ENCODE results near the gene MEGF8.

The MEGF8 gene

DNA sequence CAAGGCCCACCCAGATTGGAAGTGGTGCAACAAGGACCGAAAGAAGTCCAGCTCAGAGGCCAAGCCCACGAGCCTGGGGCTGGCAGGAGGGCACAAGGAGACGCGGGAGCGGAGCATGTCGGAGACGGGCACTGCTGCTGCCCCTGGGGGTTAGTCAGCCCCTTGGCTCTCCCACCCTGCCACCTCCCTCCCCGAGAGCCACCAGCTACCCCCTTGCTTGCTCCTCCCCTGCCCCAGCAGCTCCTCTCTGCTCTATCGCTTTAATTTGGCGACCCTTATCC is 37.7 kb upstream of the MEGF8 start:
- no peak for DNase-seq

DNA sequence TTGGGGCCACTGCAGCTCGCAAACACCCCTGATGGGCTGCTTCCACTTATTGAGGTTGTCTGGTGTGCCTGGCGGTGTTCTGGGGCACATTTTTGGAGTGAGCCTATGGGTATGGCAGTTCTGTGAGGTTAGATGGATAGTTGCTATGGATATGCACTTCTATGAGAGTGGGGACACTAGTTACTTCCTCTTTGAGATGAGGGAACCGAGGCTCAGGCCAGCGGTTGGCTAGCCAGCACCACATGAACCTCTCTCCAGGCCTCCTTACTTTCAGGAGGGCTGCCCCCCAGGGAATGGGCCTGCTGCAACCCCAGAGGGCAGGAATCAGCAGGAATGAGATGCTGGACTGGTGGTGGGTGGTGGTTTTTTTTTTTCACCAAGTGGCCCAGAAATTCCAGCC is 37.0 kb upstream of the MEGF8 start:
- peak; percentile 89 for DNase-seq

DNA sequence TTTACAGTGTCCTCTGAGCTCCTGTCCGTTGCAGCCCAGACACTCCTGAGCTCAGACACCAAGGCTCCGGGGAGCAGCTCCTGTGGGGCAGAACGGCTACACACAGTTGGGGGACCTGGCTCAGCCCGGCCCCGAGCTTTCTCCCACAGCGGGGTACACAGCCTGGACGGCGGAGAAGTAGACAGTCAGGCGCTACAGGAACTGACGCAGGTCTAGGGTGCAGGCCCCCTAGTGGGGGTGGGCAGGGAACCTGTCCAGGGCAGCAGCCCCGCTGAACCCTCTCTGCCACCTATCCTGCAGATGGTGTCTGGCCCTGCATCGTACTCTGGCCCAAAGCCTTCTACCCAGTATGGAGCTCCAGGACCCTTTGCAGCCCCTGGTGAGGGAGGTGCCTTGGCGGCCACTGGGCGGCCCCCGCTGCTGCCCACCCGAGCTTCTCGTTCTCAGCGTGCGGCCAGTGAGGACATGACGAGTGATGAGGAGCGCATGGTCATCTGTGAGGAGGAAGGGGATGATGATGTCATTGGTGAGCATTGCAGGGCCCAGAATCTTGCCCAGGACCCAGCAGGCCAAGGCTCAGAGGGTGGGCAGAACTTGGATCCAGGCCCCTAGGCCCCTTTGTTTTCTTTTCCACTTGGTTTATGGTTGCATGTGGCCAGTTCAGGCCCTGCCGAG is 36.4 kb upstream of the MEGF8 start:
- no peak for DNase-seq

DNA sequence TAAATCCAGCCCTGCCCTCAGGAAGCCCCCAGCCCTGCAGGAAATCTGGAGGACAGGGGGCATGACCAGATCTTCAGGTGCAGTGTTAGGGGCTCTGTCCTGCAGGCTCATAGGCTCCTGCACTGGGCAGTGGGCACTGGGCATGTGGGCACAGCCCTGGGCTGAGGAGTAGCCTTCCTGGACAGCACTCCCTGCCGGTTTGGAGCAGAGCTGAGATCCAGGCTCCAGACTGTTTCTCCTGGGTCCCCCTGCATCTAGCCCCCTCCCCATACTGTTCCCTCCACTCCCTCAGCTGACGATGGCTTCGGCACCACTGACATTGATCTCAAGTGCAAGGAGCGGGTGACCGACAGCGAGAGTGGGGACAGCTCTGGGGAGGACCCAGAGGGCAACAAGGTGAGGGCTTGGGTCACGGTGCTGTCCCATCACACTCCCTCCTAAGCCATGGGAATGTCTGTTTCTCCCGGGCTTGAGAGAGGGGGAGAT is 35.8 kb upstream of the MEGF8 start:
- no peak for DNase-seq

DNA sequence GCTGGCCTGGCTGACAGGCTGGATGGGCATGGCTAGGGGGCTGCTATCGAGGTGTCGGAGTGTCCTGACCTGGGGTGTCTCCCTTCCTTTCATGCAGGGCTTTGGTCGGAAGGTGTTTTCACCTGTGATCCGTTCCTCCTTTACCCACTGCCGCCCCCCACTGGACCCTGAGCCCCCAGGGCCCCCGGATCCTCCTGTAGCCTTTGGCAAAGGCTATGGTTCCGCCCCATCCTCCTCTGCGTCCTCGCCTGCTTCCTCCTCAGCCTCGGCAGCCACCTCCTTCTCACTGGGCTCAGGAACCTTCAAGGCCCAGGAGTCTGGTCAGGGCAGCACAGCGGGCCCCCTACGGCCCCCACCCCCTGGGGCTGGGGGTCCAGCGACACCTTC is 35.3 kb upstream of the MEGF8 start:
- DNase-seq, result no peak

DNA sequence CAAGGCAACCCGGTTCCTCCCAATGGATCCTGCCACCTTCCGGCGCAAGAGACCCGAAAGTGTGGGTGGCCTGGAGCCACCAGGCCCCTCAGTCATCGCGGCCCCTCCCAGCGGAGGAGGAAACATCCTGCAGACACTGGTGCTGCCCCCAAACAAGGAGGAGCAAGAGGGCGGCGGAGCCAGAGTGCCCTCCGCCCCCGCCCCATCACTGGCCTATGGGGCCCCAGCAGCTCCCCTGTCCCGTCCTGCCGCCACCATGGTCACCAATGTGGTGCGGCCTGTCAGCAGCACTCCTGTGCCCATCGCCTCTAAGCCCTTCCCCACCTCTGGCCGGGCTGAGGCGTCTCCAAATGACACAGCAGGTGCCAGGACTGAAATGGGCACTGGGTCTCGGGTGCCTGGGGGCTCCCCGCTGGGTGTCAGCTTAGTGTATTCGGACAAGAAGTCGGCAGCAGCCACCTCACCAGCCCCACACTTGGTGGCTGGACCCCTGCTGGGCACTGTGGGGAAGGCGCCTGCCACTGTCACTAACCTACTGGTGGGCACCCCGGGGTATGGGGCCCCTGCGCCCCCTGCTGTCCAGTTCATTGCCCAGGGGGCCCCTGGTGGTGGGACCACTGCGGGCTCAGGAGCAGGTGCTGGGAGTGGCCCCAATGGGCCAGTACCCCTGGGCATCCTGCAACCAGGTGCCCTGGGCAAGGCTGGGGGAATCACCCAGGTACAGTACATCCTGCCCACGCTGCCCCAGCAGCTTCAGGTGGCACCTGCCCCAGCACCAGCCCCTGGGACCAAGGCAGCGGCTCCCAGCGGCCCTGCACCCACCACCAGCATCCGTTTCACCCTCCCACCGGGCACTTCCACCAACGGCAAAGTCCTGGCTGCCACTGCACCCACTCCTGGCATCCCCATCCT is 34.7 kb upstream of the MEGF8 start:
- DNase-seq, result peak; percentile 33

DNA sequence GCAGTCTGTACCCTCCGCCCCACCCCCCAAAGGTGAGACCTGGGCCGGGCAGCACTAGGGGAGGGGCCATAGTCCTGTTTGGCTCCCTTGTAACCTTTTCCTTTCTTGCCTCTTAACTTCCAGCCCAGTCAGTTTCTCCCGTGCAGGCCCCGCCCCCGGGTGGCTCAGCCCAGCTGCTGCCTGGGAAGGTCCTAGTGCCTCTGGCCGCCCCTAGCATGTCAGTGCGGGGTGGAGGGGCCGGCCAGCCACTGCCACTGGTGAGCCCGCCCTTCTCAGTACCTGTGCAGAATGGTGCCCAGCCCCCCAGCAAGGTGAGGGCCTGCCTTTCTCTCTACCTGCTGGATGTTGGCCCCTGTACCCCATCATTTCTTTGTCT is 34.0 kb upstream of the MEGF8 start:
- DNase-seq, result no peak

DNA sequence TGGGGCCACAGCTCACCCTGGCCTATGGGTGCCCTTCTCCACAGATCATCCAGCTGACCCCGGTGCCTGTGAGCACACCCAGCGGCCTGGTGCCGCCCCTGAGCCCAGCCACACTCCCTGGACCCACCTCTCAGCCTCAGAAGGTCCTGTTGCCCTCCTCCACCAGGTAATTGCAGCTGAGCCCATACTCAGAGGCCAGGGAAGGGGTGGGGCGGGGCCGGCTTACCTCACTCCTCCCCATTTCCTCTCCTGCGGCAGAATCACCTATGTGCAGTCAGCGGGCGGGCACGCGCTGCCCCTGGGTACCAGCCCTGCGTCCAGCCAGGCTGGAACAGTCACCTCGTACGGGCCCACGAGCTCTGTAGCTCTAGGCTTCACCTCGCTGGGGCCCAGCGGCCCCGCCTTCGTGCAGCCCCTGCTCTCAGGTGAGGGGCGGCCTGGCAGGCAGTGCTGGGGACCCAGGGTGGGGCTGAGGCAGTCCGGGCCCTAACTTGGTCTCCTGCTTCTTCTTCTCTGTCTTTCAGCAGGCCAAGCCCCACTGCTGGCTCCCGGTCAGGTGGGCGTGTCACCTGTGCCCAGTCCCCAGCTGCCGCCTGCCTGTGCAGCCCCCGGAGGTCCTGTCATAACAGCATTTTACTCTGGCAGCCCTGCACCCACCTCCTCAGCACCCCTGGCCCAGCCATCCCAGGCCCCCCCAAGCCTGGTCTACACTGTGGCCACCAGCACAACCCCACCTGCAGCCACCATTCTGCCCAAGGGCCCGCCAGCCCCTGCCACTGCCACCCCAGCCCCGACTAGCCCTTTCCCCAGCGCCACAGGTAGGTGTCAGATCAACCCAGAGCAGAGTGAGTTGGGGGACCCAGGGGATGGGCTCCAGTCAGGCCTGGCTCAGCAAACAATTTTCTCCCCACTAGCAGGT is 33.1 kb upstream of the MEGF8 start:
- no peak for DNase-seq

DNA sequence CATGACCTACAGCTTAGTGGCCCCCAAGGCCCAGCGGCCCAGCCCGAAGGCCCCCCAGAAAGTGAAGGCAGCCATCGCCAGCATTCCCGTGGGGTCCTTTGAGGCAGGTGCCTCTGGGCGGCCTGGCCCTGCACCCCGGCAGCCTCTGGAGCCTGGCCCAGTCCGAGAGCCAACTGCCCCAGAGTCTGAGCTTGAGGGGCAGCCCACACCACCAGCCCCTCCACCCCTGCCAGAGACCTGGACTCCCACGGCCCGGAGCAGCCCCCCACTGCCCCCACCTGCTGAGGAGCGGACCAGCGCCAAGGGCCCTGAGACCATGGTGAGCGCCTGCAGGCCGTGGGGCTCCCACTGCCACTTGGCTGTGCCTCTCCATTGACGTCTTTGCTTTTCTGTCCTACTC is 32.5 kb upstream of the MEGF8 start:
- DNase-seq, result no peak

DNA sequence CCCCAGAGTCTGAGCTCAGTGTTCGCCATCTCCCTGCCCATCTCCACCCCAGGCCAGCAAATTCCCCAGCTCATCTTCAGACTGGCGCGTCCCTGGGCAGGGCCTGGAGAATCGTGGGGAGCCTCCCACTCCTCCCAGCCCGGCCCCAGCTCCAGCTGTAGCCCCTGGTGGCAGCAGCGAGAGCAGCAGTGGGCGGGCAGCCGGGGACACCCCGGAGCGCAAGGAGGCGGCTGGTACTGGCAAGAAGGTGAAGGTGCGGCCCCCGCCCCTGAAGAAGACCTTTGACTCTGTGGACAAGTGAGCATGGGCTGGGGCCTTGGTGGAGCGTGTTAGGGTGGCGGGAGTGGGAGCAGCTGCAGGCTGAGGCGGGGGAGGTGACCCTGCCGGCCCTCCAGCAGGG is 31.9 kb upstream of the MEGF8 start:
- no peak for DNase-seq

DNA sequence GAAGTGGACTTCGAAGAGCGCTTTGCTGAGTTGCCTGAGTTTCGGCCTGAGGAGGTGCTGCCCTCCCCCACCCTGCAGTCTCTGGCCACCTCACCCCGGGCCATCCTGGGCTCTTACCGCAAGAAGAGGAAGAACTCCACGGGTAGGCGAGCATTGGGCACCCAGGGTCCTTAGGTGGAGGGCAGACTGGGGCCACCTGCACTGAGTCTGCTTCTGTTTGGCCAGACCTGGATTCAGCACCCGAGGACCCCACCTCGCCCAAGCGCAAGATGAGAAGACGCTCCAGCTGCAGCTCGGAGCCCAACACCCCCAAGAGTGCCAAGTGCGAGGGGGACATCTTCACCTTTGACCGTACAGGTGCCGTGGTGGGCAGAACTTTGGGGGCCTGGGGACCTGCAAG is 31.5 kb upstream of the MEGF8 start:
- DNase-seq, result no peak

DNA sequence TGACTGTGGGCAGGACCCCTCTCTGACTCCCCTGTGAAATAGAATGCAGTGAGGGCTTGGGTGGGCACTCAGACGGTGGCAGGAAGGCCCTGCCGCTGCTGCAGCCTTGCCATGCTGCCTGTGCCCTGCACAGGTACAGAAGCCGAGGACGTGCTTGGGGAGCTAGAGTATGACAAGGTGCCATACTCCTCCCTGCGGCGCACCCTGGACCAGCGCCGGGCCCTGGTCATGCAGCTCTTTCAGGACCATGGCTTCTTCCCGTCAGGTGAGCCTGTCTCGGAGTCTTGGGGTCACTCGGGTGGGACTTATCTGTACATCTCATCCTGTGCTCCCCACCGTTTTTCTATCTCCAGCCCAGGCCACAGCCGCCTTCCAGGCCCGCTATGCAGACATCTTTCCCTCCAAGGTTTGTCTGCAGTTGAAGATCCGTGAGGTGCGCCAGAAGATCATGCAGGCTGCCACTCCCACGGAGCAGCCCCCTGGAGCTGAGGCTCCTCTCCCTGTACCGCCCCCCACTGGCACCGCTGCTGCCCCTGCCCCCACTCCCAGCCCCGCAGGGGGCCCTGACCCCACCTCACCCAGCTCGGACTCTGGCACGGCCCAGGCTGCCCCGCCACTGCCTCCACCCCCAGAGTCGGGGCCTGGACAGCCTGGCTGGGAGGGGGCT is 30.8 kb upstream of the MEGF8 start:
- no peak for DNase-seq

DNA sequence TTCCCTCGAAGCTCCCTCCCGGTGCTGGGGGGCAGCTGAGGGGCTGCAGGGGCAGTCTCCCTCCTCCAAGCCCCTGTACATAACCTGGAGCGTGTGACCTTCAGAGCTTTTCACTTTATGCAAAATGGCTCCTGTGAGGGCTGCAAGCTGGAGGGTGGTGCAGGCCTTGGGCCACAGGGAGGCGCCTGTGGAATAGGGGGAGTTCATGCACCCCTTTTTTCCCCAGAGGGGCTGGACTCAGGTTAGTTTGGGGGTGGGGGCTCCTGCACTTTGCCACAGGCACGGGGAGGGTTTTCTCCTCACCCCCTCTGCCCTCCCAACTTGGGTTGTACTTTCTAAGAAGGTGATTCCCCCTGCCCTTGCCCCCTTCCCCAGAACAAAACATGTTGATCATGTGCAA is 30.1 kb upstream of the MEGF8 start:
- no peak for DNase-seq

DNA sequence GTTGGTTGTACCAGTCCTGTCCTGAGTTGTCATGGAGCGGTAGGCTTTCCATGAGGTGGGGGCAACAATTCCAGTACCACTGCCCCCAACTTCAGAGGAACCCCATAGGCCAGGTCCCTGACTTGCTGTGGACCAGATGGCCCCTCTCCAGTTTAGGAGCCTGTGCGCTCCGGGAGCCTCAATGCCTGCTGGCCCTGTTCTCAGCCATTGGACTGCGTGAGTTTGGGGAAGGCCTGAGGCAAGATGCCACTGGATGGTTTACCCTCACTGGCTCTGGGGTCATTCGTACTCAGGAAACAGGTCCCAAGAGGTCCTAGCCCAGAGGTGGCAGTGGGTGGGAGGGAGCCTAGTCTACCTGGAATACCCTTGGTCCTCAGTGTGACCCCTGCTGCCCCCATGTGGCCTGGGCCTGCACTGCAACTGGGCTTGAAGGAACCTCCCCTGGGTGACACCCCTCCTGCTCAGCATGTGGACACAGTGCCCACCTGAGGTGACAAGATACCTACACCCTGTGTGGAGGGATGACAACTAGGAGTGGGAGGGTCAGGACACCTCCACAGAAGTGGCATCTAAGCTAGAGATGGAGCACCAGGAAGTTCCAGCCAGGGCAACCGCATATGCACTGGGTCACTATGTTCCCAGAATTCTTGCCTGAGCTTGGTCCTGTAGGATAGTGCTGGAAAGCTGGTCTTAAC is 29.5 kb upstream of the MEGF8 start:
- DNase-seq, result peak; percentile 57

DNA sequence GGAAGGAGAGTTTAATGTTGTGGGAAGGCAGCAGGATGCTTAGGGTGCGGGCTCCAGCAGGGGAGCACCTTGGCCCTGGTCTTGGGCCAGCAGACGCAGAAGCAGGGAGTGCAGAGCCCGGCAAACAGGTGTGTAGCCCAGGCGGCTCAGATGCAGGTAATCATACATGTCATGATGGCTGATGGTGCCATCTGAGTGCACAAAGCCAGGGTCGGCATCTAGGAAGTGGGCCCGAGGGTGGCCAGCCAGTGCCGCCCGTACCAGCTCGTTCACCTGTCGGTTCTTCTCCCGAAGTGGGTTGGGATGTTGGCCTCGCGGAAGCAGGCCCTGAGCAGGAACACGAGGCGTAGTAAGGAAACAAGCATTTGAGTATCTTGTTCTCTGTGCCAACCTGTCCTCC is 28.4 kb upstream of the MEGF8 start:
- no peak for DNase-seq

DNA sequence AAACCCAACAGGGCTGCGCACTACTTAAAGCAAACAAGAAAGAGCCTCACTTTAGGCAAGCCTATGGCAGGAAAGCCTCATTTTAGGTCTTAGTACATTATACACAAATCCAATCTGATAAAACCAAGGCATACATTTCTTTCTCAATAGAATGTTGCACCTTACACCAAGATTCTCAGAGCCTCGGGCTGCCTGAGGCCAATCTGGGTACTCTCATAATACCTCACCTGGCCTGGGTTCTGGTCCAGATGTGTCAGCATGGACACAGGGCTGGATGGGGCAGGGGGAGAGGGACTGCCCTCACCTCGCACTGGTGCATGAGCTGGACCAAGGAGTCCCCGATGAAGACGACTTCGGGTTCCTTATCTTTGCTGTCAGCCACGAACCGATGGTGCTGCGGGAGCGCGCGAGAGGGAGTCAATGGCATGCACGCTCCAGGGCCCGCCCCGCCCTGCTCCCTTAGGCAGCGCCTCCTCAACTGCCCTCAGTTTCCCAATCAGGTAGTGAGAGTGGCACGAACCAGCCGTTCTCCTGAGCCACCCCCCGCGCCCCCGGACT is 23.7 kb upstream of the MEGF8 start, which contains the start of gene PRR19:
TSS of gene PRR19 (plus strand) at position 487 of the 558 bp plus-strand sequence. CDS start 7,453 bp downstream, outside the sequence.
- no peak for DNase-seq

DNA sequence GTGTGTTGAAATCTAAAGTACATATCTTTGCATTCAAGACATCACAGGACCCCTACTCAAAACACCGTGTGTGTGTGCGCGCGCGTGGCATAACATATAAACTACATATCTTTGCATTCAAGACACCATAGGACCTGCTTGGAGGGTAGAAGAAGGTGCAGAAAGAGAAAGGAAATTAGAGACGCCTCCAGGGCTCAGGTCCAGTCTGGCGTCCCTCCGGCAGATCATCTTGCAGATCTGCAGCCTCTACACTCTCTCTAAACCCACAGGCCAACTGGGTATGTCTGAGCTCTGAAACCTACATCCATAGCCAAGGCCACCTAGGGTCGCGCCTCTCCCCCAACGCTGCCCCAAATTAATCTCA is 22.4 kb upstream of the MEGF8 start:
- no peak for DNase-seq

DNA sequence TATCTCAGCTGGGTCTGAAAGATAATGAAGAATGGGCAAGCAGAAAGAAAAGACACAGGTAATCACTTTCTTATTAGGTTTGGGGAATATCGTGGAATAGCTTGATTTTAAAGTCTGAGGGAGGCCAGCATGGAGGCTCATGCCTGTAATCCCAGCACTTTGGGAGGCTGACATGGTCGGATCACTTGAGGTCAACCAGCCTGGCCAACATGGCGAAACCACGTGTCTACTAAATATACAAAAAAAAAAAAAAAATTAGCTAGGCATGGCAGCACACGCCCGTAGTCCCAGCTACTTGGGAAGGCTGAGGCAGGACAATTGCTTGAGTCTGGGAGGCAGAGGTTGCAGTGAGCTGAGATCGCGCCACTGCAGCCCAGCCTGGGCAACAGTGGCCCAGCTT is 21.6 kb upstream of the MEGF8 start:
- DNase-seq, result no peak

DNA sequence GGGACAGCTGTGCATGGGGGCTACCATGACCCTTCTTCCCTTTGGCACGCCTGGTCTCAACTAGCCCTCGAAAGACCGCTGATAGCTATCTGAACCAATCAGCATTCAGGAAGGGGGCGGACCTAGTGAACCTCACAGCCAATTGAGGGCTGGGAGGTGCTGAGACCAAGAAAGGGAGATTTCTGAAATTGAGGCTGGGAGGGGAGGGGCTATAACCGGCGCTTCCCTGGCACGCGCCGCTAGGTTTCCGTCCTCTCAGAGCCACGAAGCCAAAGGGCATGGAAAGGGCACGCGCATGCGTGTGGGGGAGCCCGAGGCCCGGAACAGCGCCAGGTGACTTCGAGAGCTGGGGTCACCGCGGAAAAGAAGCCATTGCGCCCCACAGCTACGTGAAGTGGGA is 18.8 kb upstream of the MEGF8 start:
- no peak for DNase-seq

DNA sequence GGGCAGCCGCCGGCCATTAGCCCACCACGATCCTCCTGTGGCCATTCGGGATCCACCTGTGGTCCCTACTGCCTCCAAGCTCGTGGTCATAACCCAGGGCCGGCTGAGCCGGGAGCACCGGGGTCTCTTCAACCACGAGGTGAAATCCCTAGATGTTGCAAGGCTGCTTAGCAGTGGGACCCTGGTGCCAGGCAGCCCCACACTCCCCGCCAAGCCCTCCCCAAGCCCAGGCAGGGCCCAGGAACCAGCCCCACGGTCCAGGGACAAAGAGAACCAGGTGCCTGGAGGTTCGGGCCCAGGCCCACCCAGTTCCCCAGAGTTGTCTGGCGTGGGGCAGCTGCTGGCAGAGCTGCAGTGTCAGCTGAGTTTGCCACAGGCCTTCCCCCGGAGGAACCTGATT is 15.7 kb upstream of the MEGF8 start:
- DNase-seq, result no peak

DNA sequence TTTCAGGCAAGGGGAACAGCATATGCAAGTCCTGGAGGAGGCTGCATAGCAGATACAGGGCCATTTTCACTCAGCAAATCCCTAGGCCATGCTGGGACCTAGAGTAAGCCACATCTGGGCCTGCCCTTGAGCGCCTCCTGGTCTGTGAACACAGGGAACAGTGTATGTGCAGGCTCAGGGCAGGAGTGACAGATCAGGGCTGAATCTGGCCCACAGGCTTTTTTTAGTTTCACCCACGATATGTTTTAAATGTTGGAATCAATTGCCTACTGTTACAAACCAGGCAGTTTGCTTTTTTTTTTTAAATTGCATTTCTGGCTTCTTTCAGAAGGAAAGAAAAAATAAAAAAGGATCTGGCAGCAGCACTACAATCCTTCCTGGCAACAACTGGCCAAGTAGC is 13.8 kb upstream of the MEGF8 start:
- peak; percentile 35 for DNase-seq

DNA sequence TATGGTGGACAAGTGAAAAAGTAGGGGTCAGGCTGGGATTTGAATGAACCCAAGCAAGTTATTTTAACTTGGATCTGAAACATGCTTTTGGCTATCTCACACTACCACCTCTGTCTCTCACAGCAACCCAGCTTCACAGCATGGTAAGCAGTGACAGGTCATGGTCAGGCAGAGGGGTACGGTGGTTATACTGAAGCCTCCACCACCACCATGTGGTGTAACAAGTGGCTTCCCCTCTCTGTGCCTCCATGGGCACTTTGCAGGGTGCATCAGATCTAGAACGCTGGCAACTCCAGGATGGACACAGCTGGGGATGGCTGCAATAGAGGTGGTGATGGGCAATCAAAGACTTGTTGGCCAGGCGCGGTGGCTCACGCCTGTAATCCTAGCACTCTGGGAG is 13.1 kb upstream of the MEGF8 start:
- DNase-seq, result no peak

Data from MV-4-11 (cell line).